ENCODE results near the gene KIAA1586. TPM values are rescaled to one million over a fixed set of nuclear protein-coding genes. Genes with fewer than 3 reads are reported as not detected.
"Not testable (repeated sequence)": the region's sequence is repeated elsewhere in the genome, so short reads cannot be mapped to it uniquely, and the experiment has no call there.

Gene KIAA1586, protein sequence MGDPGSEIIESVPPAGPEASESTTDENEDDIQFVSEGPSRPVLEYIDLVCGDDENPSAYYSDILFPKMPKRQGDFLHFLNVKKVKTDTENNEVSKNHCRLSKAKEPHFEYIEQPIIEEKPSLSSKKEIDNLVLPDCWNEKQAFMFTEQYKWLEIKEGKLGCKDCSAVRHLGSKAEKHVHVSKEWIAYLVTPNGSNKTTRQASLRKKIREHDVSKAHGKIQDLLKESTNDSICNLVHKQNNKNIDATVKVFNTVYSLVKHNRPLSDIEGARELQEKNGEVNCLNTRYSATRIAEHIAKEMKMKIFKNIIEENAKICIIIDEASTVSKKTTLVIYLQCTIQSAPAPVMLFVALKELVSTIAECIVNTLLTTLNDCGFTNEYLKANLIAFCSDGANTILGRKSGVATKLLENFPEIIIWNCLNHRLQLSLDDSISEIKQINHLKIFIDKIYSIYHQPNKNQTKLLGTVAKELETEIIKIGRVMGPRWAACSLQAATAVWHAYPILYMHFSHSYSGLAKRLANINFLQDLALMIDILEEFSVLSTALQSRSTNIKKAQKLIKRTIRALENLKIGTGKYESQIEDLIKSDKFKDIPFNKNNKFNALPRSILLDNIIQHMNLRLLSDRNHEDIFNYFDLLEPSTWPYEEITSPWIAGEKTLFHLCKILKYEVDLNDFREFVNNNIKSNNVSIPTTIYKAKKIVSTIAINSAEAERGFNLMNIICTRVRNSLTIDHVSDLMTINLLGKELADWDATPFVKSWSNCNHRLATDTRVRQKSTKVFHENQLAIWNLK
- total RNA-seq (10 to 100 TPM; 11.7 to 12.5 TPM), total RNA-seq (12.8 to 47.4 (median 27.1) reads per million in 172 experiments)
- 7.4 TPM for polyA plus RNA-seq (2013, experiment 1 of 2)
- 7.7 TPM for polyA plus RNA-seq (2013, experiment 2 of 2)

DNA sequence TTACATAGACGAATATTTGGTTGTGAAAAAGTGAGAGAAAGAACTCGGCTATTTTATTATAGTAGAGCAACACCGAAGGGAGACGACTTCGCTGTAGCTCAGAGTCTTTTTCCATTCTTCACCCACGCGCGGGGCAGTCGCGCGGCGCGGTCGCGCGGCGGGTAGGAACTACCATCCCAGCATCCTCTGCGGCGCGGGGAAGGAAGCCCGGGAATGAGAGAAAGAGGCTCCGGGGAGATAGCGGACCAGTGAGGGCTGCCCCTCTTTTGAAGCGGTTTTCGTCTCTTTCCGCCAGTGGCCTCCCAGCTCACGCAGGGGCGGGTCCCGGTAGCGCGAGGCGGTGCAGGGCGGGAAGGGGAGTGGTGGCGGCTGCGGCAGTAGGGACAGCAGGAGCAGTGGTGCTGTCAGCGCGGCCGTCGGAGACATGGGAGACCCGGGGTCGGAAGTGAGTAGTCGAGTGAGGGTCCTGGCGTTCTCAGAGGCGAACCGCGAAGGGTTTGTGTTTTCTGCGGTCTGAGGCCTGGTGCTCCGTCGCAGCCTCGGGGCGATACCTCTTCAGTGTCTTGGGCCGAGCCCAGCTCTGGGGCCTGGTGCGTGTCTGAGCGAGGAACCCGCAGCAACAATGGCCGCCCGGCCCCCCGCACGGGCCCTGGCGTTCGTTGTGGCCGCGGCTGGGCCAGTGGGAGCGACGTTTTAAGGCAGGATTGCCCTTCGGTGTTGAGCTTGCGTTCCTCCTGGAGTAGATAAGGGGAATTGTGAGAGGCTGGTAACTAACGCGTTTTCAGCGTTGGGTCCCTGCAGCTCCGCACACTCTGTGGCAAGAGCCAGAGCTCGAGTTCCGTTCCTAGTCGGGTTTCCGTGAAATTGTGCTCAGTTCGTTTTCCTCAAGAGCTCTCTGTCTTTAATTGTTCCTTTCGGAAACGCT is at the start of gene KIAA1586:
KIAA1586 (plus strand) TSS at position 362 of the 925 bp plus-strand sequence; CDS start at position 425, 63 bp downstream.
- H3K4me3 ChIP-seq (ENCODE audit: low read length): peak within 1 kb of the TSS; percentile 67
- ChIA-PET CTCF (interaction anchor here (0.7 to 1.2 kb wide), 4 partner anchors 11 to 175 kb away, joined by 3 read pairs; partner anchors contain the start of genes RAB23 and ZNF451), POLR2A (interaction anchor here (0.9 to 1.4 kb wide), 4 partner anchors 12 to 126 kb away, joined by 3 to 6 read pairs (median 4); partner anchors contain the start of gene BAG2)
- not testable (repeated sequence) for H3K9me3 ChIP-seq (ENCODE audit: control insufficient read depth in 1 of 2, insufficient read depth in 1 of 2, low read length in 2 of 2); H3K4me1 ChIP-seq (ENCODE audit: insufficient read depth, low read length); H3K27me3 ChIP-seq (ENCODE audit: control insufficient read depth in 1 of 2, insufficient read depth in 2 of 2, low read length in 2 of 2); H3K27ac ChIP-seq (ENCODE audit: low read depth in 1 of 2, low read length in 2 of 2); H3K36me3 ChIP-seq (ENCODE audit: insufficient read depth, low read length); H3K27me3 Mint-ChIP-seq; H3K9me3 Mint-ChIP-seq
- Mint-ChIP-seq H3K27ac (peak within 1 kb of the TSS; percentile 83), H3K4me1 (ENCODE audit: low read depth) (peaks cover 34% of the 10 kb centered on the region), H3K36me3 (ENCODE audit: low read depth) (peaks cover 39% of the 10 kb centered on the region), H3K4me3 (peak within 1 kb of the TSS; percentile 99)
- peak; percentile 85 for ATAC-seq (ENCODE audit: poor library complexity)
- intact Hi-C loops (cut with DNase I, micrococcal nuclease): loop anchor here (5.0 to 10.0 kb wide), 2 partner anchors 178 to 181 kb away; partner anchors contain the start of gene RAB23 (in 1 of the 2)
- DNase-seq: peak; percentile 49 to 91 (median 72)

DNA sequence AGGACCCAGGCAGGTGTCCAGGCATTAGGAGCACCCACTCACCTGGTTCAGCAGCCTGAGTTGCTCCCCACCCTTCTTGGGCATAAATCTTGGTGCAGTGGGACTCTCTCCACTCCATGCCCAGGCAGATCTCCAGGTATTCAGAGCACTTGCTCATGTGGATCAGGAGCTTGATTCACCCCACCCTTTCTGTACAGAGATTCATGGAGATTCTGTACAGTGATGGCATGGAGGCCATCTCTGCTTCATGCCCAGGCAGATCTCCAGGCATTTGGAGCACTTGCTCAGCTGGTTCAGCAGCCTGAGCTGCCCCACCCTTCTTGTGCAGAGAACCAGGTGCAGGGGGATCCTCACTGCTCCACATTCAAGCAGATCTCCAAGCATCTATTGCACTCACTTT is 47.4 kb upstream of the KIAA1586 start:
- H3K9me3 ChIP-seq (ENCODE audit: control insufficient read depth in 1 of 2, insufficient read depth in 1 of 2, low read length in 2 of 2): peaks cover 10 to 20% of the 10 kb centered on the region in 2 experiments
- H3K36me3 Mint-ChIP-seq (ENCODE audit: low read depth): no peaks in the 10 kb centered on the region
- no peaks in the 10 kb centered on the region for H3K9me3 Mint-ChIP-seq
- H3K4me1 ChIP-seq (ENCODE audit: insufficient read depth, low read length): no peaks in the 10 kb centered on the region
- DNase-seq (no peak), ATAC-seq (ENCODE audit: poor library complexity) (no peak)
- no peak overlapping the region for H3K27ac ChIP-seq (ENCODE audit: low read depth in 1 of 2, low read length in 2 of 2)
- ChIA-PET CTCF (no interaction called here), POLR2A (no interaction called here)
- intact Hi-C loops (cut with DNase I, micrococcal nuclease): no loop called here
- no peak overlapping the region for H3K4me3 ChIP-seq (ENCODE audit: low read length)
- H3K27ac Mint-ChIP-seq: no peak overlapping the region
- H3K4me1 Mint-ChIP-seq (ENCODE audit: low read depth): no peaks in the 10 kb centered on the region
- H3K27me3 Mint-ChIP-seq: peaks cover 29% of the 10 kb centered on the region
- no peaks in the 10 kb centered on the region for H3K27me3 ChIP-seq (ENCODE audit: control insufficient read depth in 1 of 2, insufficient read depth in 2 of 2, low read length in 2 of 2)
- TF ChIP-seq, protein P1, sequence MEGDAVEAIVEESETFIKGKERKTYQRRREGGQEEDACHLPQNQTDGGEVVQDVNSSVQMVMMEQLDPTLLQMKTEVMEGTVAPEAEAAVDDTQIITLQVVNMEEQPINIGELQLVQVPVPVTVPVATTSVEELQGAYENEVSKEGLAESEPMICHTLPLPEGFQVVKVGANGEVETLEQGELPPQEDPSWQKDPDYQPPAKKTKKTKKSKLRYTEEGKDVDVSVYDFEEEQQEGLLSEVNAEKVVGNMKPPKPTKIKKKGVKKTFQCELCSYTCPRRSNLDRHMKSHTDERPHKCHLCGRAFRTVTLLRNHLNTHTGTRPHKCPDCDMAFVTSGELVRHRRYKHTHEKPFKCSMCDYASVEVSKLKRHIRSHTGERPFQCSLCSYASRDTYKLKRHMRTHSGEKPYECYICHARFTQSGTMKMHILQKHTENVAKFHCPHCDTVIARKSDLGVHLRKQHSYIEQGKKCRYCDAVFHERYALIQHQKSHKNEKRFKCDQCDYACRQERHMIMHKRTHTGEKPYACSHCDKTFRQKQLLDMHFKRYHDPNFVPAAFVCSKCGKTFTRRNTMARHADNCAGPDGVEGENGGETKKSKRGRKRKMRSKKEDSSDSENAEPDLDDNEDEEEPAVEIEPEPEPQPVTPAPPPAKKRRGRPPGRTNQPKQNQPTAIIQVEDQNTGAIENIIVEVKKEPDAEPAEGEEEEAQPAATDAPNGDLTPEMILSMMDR (IDR thresholded peaks at IDR 0.05): no peak
- no peaks in the 10 kb centered on the region for H3K36me3 ChIP-seq (ENCODE audit: insufficient read depth, low read length)
- no peak overlapping the region for H3K4me3 Mint-ChIP-seq

- H3K4me3 Mint-ChIP-seq; CTCF ChIA-PET; H3K36me3 Mint-ChIP-seq (ENCODE audit: low read depth); H3K27me3 ChIP-seq (ENCODE audit: control insufficient read depth in 1 of 2, insufficient read depth in 2 of 2, low read length in 2 of 2); H3K9me3 Mint-ChIP-seq; H3K27ac Mint-ChIP-seq; H3K4me1 Mint-ChIP-seq (ENCODE audit: low read depth); H3K27ac ChIP-seq (ENCODE audit: low read depth in 1 of 2, low read length in 2 of 2); DNase-seq; H3K4me1 ChIP-seq (ENCODE audit: insufficient read depth, low read length); intact Hi-C loops (cut with DNase I, micrococcal nuclease); ATAC-seq (ENCODE audit: poor library complexity); POLR2A ChIA-PET; H3K4me3 ChIP-seq (ENCODE audit: low read length); H3K36me3 ChIP-seq (ENCODE audit: insufficient read depth, low read length): not testable (repeated sequence)
- H3K9me3 ChIP-seq (ENCODE audit: control insufficient read depth in 1 of 2, insufficient read depth in 1 of 2, low read length in 2 of 2): peaks cover 10 to 20% of the 10 kb centered on the region in 2 experiments
- peaks cover 29% of the 10 kb centered on the region for H3K27me3 Mint-ChIP-seq
These were observed 46.7 kb upstream of the KIAA1586 start for GRCh38 chr6:56999748-57000147.

Data from CD4-positive, alpha-beta T cell (primary cell).